Measurements from ENCODE around the gene TEX53.

TEX53 gene

DNA sequence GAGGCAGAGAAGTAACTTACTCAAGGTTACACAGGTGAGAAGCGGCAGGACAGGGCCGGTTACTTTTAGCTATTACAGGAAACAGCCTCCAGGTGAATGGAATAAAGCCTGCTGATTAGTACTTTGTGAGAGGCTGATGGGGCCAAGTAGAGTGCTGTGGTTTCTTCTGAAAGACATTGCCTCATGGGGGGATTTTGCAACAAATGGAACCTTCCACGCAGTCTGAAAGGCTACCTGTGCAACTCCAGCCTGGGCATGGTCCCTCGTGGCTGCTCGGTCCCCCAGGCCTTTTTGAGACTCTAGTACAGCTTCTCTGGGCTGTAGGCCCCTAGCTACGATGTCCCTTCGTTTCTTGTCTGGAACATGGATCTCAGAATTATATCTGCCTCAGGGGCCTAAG, 44.5 kb downstream of the TEX53 start:
- Histone ChIP-seq H3K27me3 (peaks cover 31% of the 10 kb centered on the region), H3K4me3 (ENCODE audit: low read depth in 1 of 2, low read length in 1 of 2) (peak overlapping the region in 1 of 2 experiments; percentile 82), H3K9me3 (no peaks in the 10 kb centered on the region), H3K27ac (peak overlapping the region; percentile 46), H3K4me1 (ENCODE audit: control insufficient read depth in 1 of 2, insufficient read depth in 1 of 2, low read depth in 1 of 2, low read length in 1 of 2) (peaks cover 47 to 53% of the 10 kb centered on the region in 2 experiments), H3K36me3 (no peaks in the 10 kb centered on the region)
- no peak for TF ChIP-seq CTCF (IDR thresholded peaks at IDR 0.05)

DNA sequence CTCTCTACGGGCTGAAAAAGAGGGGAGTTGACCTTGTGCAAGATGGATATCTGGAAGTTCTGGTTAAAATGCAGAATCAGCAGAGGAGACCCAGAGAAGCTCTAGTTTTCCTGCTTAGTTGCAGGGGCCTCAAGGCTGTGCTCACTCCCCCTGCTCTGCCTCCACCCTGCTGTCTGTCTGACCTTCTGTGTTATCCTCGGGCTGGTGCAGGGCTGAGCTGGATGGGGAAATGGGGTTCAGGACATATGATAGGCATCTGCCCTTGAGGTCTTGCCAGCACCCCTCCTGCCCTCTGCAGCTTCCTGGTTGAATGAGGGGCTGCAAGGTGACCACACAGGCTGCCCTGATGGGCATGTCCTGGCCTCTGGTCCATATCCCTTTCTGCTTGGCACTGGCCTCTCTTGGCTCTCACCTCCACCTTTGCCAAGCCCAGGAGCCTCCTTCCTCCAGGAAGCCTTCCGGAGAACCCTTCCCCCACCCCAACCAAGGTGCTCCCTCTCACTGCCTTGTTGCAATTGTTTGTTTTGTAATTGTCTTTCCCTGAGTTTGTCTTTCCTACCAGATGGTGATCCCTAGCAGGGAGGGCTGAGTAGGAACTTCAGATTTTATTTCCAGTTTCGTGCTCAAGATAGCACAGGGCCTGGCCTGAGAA, 45.2 kb downstream of the TEX53 start:
- H3K9me3 ChIP-seq: no peaks in the 10 kb centered on the region
- no peak for TF ChIP-seq CTCF (IDR thresholded peaks at IDR 0.05)
- peak overlapping the region; percentile 46 for H3K27ac ChIP-seq
- H3K4me3 ChIP-seq (ENCODE audit: low read depth in 1 of 2, low read length in 1 of 2): peak overlapping the region; percentile 82 to 86
- H3K36me3 ChIP-seq: no peaks in the 10 kb centered on the region
- peaks cover 40 to 46% of the 10 kb centered on the region in 2 experiments for H3K4me1 ChIP-seq (ENCODE audit: control insufficient read depth in 1 of 2, insufficient read depth in 1 of 2, low read depth in 1 of 2, low read length in 1 of 2)
- peaks cover 31% of the 10 kb centered on the region for H3K27me3 ChIP-seq

GRCh38 chr9:114611516-114612271, 45.9 kb downstream of the TEX53 start:
- H3K36me3 ChIP-seq: no peaks in the 10 kb centered on the region
- peak overlapping the region; percentile 46 for H3K27ac ChIP-seq
- TF ChIP-seq CTCF (IDR thresholded peaks at IDR 0.05): no peak
- no peaks in the 10 kb centered on the region for H3K9me3 ChIP-seq
- H3K4me3 ChIP-seq (ENCODE audit: low read depth in 1 of 2, low read length in 1 of 2): peak overlapping the region; percentile 82 to 86
- H3K27me3 ChIP-seq: peaks cover 31% of the 10 kb centered on the region
- H3K4me1 ChIP-seq (ENCODE audit: control insufficient read depth in 1 of 2, insufficient read depth in 1 of 2, low read depth in 1 of 2, low read length in 1 of 2): peaks cover 33 to 39% of the 10 kb centered on the region in 2 experiments

GRCh38 chr9:114608525-114608796, 49.1 kb downstream of the TEX53 start:
- no peak overlapping the region for H3K27ac ChIP-seq
- no peak for TF ChIP-seq CTCF (IDR thresholded peaks at IDR 0.05)
- H3K4me3 ChIP-seq (ENCODE audit: low read depth in 1 of 2, low read length in 1 of 2): no peak overlapping the region
- peaks cover 31% of the 10 kb centered on the region for H3K27me3 ChIP-seq
- no peaks in the 10 kb centered on the region for H3K9me3 ChIP-seq
- H3K4me1 ChIP-seq (ENCODE audit: control insufficient read depth in 1 of 2, insufficient read depth in 1 of 2, low read depth in 1 of 2, low read length in 1 of 2): peaks cover 24 to 25% of the 10 kb centered on the region in 2 experiments
- no peaks in the 10 kb centered on the region for H3K36me3 ChIP-seq

DNA sequence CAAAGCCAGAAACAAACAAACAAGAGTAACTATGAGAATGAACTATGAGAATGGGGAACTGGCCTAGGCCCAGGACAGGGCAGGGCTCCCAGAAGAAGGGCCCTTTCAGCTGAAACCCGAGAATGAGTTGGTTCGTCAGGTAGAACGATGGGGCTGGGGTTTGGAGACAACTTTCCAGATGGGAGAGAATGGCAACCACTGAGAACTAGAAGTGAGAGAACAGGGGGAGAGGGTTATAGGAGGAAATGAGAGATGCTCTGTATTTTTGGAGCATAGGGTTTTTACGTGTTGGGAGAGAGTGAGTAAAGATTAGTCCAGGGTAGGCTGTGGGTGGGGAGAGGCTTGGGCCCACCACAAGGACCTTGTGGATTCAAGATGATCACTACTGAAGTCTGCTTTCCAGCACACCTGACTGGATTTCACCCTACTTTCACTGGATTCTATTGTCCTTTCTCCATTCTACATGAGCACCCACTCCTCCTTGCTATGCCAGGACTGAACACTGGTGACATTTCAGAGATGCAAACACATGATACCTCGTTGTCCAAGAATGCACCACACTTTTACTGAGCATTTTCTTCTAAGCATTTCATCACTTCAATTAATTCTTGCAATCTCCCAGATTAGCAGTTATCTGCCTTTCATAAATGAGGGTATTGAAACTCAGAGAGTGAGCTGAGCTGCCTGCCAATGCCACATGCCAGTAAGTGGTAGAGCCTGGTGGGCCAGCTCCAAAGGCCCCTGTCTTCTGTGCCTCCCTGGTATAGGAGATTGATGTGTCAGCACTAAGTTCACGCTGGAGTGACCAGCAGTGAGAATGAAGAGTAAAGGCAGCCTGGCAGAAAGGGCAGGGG, 49.7 kb downstream of the TEX53 start:
- TF ChIP-seq CTCF (IDR thresholded peaks at IDR 0.05): no peak
- H3K27ac ChIP-seq: no peak overlapping the region
- no peaks in the 10 kb centered on the region for H3K9me3 ChIP-seq
- H3K36me3 ChIP-seq: no peaks in the 10 kb centered on the region
- H3K4me1 ChIP-seq (ENCODE audit: control insufficient read depth in 1 of 2, insufficient read depth in 1 of 2, low read depth in 1 of 2, low read length in 1 of 2): peaks cover 19% of the 10 kb centered on the region in 2 experiments
- H3K4me3 ChIP-seq (ENCODE audit: low read depth in 1 of 2, low read length in 1 of 2): no peak overlapping the region
- peaks cover 31% of the 10 kb centered on the region for H3K27me3 ChIP-seq
